IMR-90 (cell line): ENCODE results near the gene CLDN14. TPM values are rescaled to one million over a fixed set of nuclear protein-coding genes. Genes with fewer than 3 reads are reported as not detected.

Experiments
- ATAC-seq: fragments of 200-7000 bp; cut with Tn5 transposase; 2 replicates; pipeline ENCODE4 v1.9.1; 2020; ENCODE audit warnings: low read depth, mild to moderate bottlenecking, moderate library complexity
- BruUV-seq: library from RNA; stranded (reverse); fragments of 400-500 nt; replicated peaks from 2 replicates; lab custom pipeline; 2021; lab: Mats Ljungman, UMichigan
- CTCF ChIA-PET: fragments of 300-600 bp; formaldehyde crosslinking; extraction: SDS; loops from one replicate; lab custom pipeline; 2021; ENCODE audit warnings: antibody characterized with exemption; lab: Yijun Ruan, JAX
- POLR2A ChIA-PET: fragments of 300-600 bp; sonication (Branson Sonifier 250); formaldehyde crosslinking; loops from one replicate; lab custom pipeline; 2022; ENCODE audit warnings: antibody characterized with exemption; ENCODE audit not compliant: unreplicated experiment; lab: Charles Lee
- DNase-seq: peaks from one replicate; pipeline ENCODE4 v3.0.0; 2013
- H2AFZ ChIP-seq: replicated peaks from 2 replicates; pipeline ENCODE3; 2013; ENCODE audit warnings: low read length, mild to moderate bottlenecking; ENCODE audit not compliant: poor library complexity
- H2AK5ac ChIP-seq: 2 replicates; pipeline ENCODE4 v1.6.1; 2013; ENCODE audit warnings: low read depth, low read length, inconsistent platforms
- H2AK9ac ChIP-seq: replicated peaks from 2 replicates; pipeline ENCODE3; 2013; ENCODE audit warnings: mild to moderate bottlenecking, low read depth, low read length, moderate library complexity; ENCODE audit not compliant: poor library complexity
- H2BK120ac ChIP-seq: 2 replicates; pipeline ENCODE4 v1.6.1; 2013; ENCODE audit warnings: low read depth, low read length, inconsistent platforms
- H2BK15ac ChIP-seq: 3 replicates; pipeline ENCODE4 v1.6.1; 2013; ENCODE audit warnings: low read depth, low read length, inconsistent platforms
- H2BK20ac ChIP-seq: 2 replicates; pipeline ENCODE4 v1.6.1; 2013; ENCODE audit warnings: low read depth, mild to moderate bottlenecking, inconsistent platforms, low read length, moderate library complexity
- H2BK5ac ChIP-seq: 2 replicates; pipeline ENCODE4 v1.6.1; 2013; ENCODE audit warnings: mild to moderate bottlenecking, low read depth, low read length, inconsistent platforms; ENCODE audit not compliant: poor library complexity, severe bottlenecking
- H3K14ac ChIP-seq: replicated peaks from 2 replicates; pipeline ENCODE4 v1.6.1; 2013; ENCODE audit warnings: low read depth, low read length, inconsistent platforms
- H3K18ac ChIP-seq: 2 replicates; pipeline ENCODE4 v1.6.1; 2013; ENCODE audit warnings: low read depth, low read length, control low read depth
- H3K23ac ChIP-seq: 2 replicates; pipeline ENCODE4 v1.6.1; 2013; ENCODE audit warnings: low read depth, low read length, inconsistent platforms
- H3K27ac ChIP-seq: 2 replicates; pipeline ENCODE4 v1.5.1; 2013; ENCODE audit warnings: mild to moderate bottlenecking, control low read depth, low read length; ENCODE audit not compliant: insufficient read depth
- H3K27me3 ChIP-seq: 2 replicates; pipeline ENCODE4 v1.6.1; 2013; ENCODE audit warnings: low read length; ENCODE audit not compliant: control insufficient read depth, insufficient read depth
- H3K36me3 ChIP-seq: 2 replicates; pipeline ENCODE4 v1.6.1; 2013; ENCODE audit warnings: low read length, mixed read lengths; ENCODE audit not compliant: control insufficient read depth, insufficient read depth
- H3K4ac ChIP-seq: 2 replicates; pipeline ENCODE4 v1.6.1; 2013; ENCODE audit warnings: low read depth, low read length, inconsistent platforms
- H3K4me1 ChIP-seq: 2 replicates; pipeline ENCODE4 v1.6.1; 2013; ENCODE audit warnings: low read length, mixed read lengths; ENCODE audit not compliant: control insufficient read depth, insufficient read depth
- H3K4me2 ChIP-seq: 2 replicates; pipeline ENCODE4 v1.6.1; 2013; ENCODE audit warnings: low read depth, mild to moderate bottlenecking, control low read depth, low read length, moderate library complexity
- H3K4me3 ChIP-seq: 2 replicates; pipeline ENCODE4 v1.5.1; 2013; ENCODE audit warnings: low read depth, mild to moderate bottlenecking, control low read depth, low read length, moderate library complexity; ENCODE audit not compliant: insufficient read depth
- H3K56ac ChIP-seq: 2 replicates; pipeline ENCODE4 v1.6.1; 2013; ENCODE audit warnings: low read length, inconsistent platforms; ENCODE audit not compliant: insufficient read depth; ENCODE audit errors: extremely low read depth
- H3K79me1 ChIP-seq, 2 experiments: 2 replicates each; pipeline ENCODE4 v1.6.1; 2013; ENCODE audit warnings: low read length in 2 of 2, inconsistent platforms in 1 of 2, low read depth in 1 of 2
- H3K9ac ChIP-seq: 2 replicates; pipeline ENCODE4 v1.6.1; 2013; ENCODE audit warnings: low read depth, low read length, control low read depth
- H3K9me1 ChIP-seq: 2 replicates; pipeline ENCODE4 v1.6.1; 2013; ENCODE audit warnings: low read length, inconsistent platforms; ENCODE audit not compliant: insufficient read depth
- H3K9me3 ChIP-seq: 2 replicates; pipeline ENCODE4 v1.6.1; 2013; ENCODE audit warnings: low read length; ENCODE audit not compliant: control insufficient read depth, insufficient read depth
- H4K20me1 ChIP-seq: 2 replicates; pipeline ENCODE4 v1.6.1; 2013; ENCODE audit warnings: low read length, inconsistent platforms; ENCODE audit not compliant: insufficient read depth
- H4K5ac ChIP-seq: 2 replicates; pipeline ENCODE4 v1.6.1; 2013; ENCODE audit warnings: mild to moderate bottlenecking, low read depth, low read length, control low read depth
- H4K8ac ChIP-seq, 2 experiments: 2 replicates each; pipeline ENCODE4 v1.6.1; 2013; ENCODE audit warnings: low read depth in 2 of 2, low read length in 2 of 2, control low read depth in 1 of 2, inconsistent platforms in 1 of 2
- H4K91ac ChIP-seq: 2 replicates; pipeline ENCODE4 v1.6.1; 2013; ENCODE audit warnings: low read depth, low read length, inconsistent platforms; ENCODE audit not compliant: insufficient read depth
- BHLHE40 ChIP-seq: fragments of 150-350 bp; IDR thresholded peaks from 2 replicates; pipeline ENCODE4 v1.6.1; 2016; ENCODE audit warnings: mild to moderate bottlenecking, low read depth, low read length
- CEBPB ChIP-seq: IDR thresholded peaks from 2 replicates; pipeline ENCODE4 v1.6.1; 2012; ENCODE audit warnings: low read depth, low read length, improper control_type of control experiment
- CHD1 ChIP-seq: IDR thresholded peaks from 2 replicates; pipeline ENCODE4 v1.6.1; 2012; ENCODE audit warnings: low read depth, low read length, improper control_type of control experiment
- CTCF ChIP-seq: conservative IDR thresholded peaks from 2 replicates; pipeline ENCODE4 v1.5.1; 2012; ENCODE audit warnings: mild to moderate bottlenecking, low read depth, low read length, improper control_type of control experiment
- FOS ChIP-seq: fragments of 150-350 bp; IDR thresholded peaks from 2 replicates; pipeline ENCODE4 v1.6.1; 2016; ENCODE audit warnings: low read depth, low read length
- MAZ ChIP-seq: IDR thresholded peaks from 2 replicates; pipeline ENCODE4 v1.6.1; 2012; ENCODE audit warnings: low read depth, mild to moderate bottlenecking, low read length, improper control_type of control experiment, moderate library complexity, borderline replicate concordance
- MXI1 ChIP-seq: IDR thresholded peaks from 2 replicates; pipeline ENCODE4 v1.6.1; 2012; ENCODE audit warnings: low read depth, mild to moderate bottlenecking, low read length, moderate library complexity, borderline replicate concordance
- NFE2L2 ChIP-seq: fragments of 150-350 bp; IDR thresholded peaks from 2 replicates; pipeline ENCODE4 v1.6.1; 2016; ENCODE audit warnings: low read depth, mild to moderate bottlenecking, low read length
- POLR2A ChIP-seq: IDR thresholded peaks from 2 replicates; pipeline ENCODE4 v1.6.1; 2012; ENCODE audit warnings: mild to moderate bottlenecking, low read depth, low read length
- RAD21 ChIP-seq: IDR thresholded peaks from 2 replicates; pipeline ENCODE4 v1.6.1; 2012; ENCODE audit warnings: low read length, improper control_type of control experiment
- RCOR1 ChIP-seq: IDR thresholded peaks from 2 replicates; pipeline ENCODE4 v1.6.1; 2012; ENCODE audit warnings: mild to moderate bottlenecking, low read length, improper control_type of control experiment; ENCODE audit not compliant: insufficient replicate concordance
- RFX5 ChIP-seq: IDR thresholded peaks from 2 replicates; pipeline ENCODE4 v1.8.0; 2012; ENCODE audit warnings: low read depth, mild to moderate bottlenecking, low read length, moderate library complexity
- SMC3 ChIP-seq: fragments of 150-350 bp; IDR thresholded peaks from 2 replicates; pipeline ENCODE4 v1.6.1; 2016; ENCODE audit warnings: low read depth, mild to moderate bottlenecking, antibody characterized with exemption, low read length, moderate library complexity
- WGBS, 2 experiments: methylation state at CpG; one replicate each; pipeline versions ENCODE4 v1.1.5 to v1.1.7; 2013; ENCODE audit warnings: missing lambda C conversion rate in 2 of 2; ENCODE audit not compliant: insufficient read length in 1 of 2; ENCODE audit errors: extremely low coverage in 2 of 2; 5-methylcytosine and 5-hydroxymethylcytosine counted together
- dilution Hi-C: fragments of 300-500 bp; cut with HindIII; formaldehyde crosslinking; loops from one replicate; pipeline ENCODE4 v1.14.3; 2018; ENCODE audit warnings: low sequenced_read_pairs; ENCODE audit not compliant: unreplicated experiment
- in situ Hi-C: fragments of 300-500 bp; cut with MboI; formaldehyde crosslinking; loops from 3 replicates; pipeline ENCODE4 v1.14.3; 2019; ENCODE audit warnings: low sequenced_read_pairs, inconsistent platforms, mixed read lengths
- intact Hi-C: fragments of 100-400 bp; cut with micrococcal nuclease; formaldehyde crosslinking; loops from 2 replicates; pipeline ENCODE4 v1.10.0; 2022
- polyA plus RNA-seq, 3 experiments: library from polyadenylated mRNA; depleted of rRNA; stranded (reverse); fragments of >200 nt; gene quantifications; 2 replicates each; pipeline ENCODE4 v1.2.3, GENCODE V29; 2012; ENCODE audit warnings: low replicate concordance in 1 of 3
- total RNA-seq: library from RNA; depleted of rRNA; stranded (reverse); fragments of >200 nt; gene quantifications from 2 replicates; pipeline ENCODE4 v1.2.3, GENCODE V29; 2012
- TF ChIP-seq, protein P1 (sequence below): fragments of 150-350 bp; IDR thresholded peaks from 2 replicates; pipeline ENCODE4 v1.6.1; 2017; ENCODE audit warnings: mild to moderate bottlenecking, antibody characterized with exemption, low read length, low read depth
- TF ChIP-seq, protein P2 (sequence below): fragments of 150-350 bp; IDR thresholded peaks from 2 replicates; pipeline ENCODE4 v1.6.1; 2016; ENCODE audit warnings: low read depth, mild to moderate bottlenecking, low read length, moderate library complexity, borderline replicate concordance

Gene CLDN14
- total and polyA plus RNA-seq, 2 of the 4 experiments (the other 2 are of a cell fraction), result not detected

GRCh38 chr21:36441715-36442114, 38.2 kb downstream of the CLDN14 start:
- no peaks in the 10 kb centered on the region for H4K20me1 ChIP-seq
- no peak overlapping the region for H3K27ac ChIP-seq
- H3K18ac ChIP-seq, result no peak overlapping the region
- ChIA-PET POLR2A (no interaction called here), CTCF (no interaction called here)
- no peak overlapping the region for H3K56ac ChIP-seq
- no peaks in the 10 kb centered on the region; the same call in 1 of the 2 replicates for H3K9me1 ChIP-seq
- dilution Hi-C loops (no loop called here), in situ Hi-C loops (no loop called here), intact Hi-C loops (no loop called here)
- peaks cover 2% of the 10 kb centered on the region; the same call in 1 of the 2 replicates for H3K4me1 ChIP-seq
- H3K9me3 ChIP-seq, result no peaks in the 10 kb centered on the region
- H2AK9ac ChIP-seq, result no peak overlapping the region
- no peak for ATAC-seq
- H3K27me3 ChIP-seq, result no peaks in the 10 kb centered on the region
- H3K14ac ChIP-seq, result no peak overlapping the region
- no peaks in the 10 kb centered on the region for H3K79me1 ChIP-seq
- no peak overlapping the region for H3K23ac ChIP-seq
- no peak overlapping the region for H2BK5ac ChIP-seq
- no peak overlapping the region for H2BK20ac ChIP-seq
- H2AK5ac ChIP-seq, result no peak overlapping the region
- DNase-seq, result no peak
- H3K4ac ChIP-seq, result no peak overlapping the region
- BruUV-seq, result no TSS peak
- no peak overlapping the region for H2BK15ac ChIP-seq
- no peak overlapping the region for H3K4me2 ChIP-seq
- TF ChIP-seq BHLHE40, result no peak
- TF ChIP-seq, protein P1, sequence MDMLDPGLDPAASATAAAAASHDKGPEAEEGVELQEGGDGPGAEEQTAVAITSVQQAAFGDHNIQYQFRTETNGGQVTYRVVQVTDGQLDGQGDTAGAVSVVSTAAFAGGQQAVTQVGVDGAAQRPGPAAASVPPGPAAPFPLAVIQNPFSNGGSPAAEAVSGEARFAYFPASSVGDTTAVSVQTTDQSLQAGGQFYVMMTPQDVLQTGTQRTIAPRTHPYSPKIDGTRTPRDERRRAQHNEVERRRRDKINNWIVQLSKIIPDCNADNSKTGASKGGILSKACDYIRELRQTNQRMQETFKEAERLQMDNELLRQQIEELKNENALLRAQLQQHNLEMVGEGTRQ, result no peak
- no peak for TF ChIP-seq RAD21
- TF ChIP-seq CEBPB, result no peak
- TF ChIP-seq, protein P2, sequence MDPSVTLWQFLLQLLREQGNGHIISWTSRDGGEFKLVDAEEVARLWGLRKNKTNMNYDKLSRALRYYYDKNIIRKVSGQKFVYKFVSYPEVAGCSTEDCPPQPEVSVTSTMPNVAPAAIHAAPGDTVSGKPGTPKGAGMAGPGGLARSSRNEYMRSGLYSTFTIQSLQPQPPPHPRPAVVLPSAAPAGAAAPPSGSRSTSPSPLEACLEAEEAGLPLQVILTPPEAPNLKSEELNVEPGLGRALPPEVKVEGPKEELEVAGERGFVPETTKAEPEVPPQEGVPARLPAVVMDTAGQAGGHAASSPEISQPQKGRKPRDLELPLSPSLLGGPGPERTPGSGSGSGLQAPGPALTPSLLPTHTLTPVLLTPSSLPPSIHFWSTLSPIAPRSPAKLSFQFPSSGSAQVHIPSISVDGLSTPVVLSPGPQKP, result no peak
- TF ChIP-seq MXI1, result no peak
- TF ChIP-seq SMC3, result no peak
- no peak for TF ChIP-seq FOS
- no peak for TF ChIP-seq CTCF
- no peak for TF ChIP-seq RFX5
- no peak for TF ChIP-seq POLR2A
- no peak for TF ChIP-seq CHD1
- TF ChIP-seq RCOR1, result no peak
- TF ChIP-seq MAZ, result no peak
- TF ChIP-seq NFE2L2, result no peak
- no peak overlapping the region for H4K5ac ChIP-seq
- H3K36me3 ChIP-seq, result no peaks in the 10 kb centered on the region
- no peak overlapping the region for H2BK120ac ChIP-seq
- no peak overlapping the region for H3K9ac ChIP-seq
- WGBS, 2 experiments, result 89% methylated on average over 4 of the region's 6 CpGs; no CpG with 5 or more reads in 1 of the 2 experiments
- H2AFZ ChIP-seq, result no peak overlapping the region
- H4K91ac ChIP-seq, result no peak overlapping the region
- no peak overlapping the region for H4K8ac ChIP-seq
- no peak overlapping the region for H3K4me3 ChIP-seq
